ENCODE measurements around the gene UBR4. TPM values are rescaled to one million over a fixed set of nuclear protein-coding genes. Genes with fewer than 3 reads are reported as not detected.

UBR4 gene
- polyA plus RNA-seq, 1 donor from 2014 or later = 49.7 TPM

- H3K4me2 ChIP-seq (ENCODE audit: low read length) = no peak overlapping the region
- H3K36me3 ChIP-seq (ENCODE audit: insufficient read depth, low read length) = no peaks in the 10 kb centered on the region
- H3K9me2 ChIP-seq (ENCODE audit: insufficient read depth, low read length) = no peaks in the 10 kb centered on the region
- H3K27me3 ChIP-seq (ENCODE audit: insufficient read depth, low read depth, low read length) = no peaks in the 10 kb centered on the region
- TF ChIP-seq TAF1 (IDR thresholded peaks at IDR 0.05; ENCODE audit: low read depth) (no peak), MXI1 (conservative IDR thresholded peaks at IDR 0.05; ENCODE audit: poor library complexity, severe bottlenecking) (no peak), EZH2 (IDR thresholded peaks at IDR 0.05; ENCODE audit: borderline replicate concordance, insufficient read depth, low read length, poor library complexity, severe bottlenecking) (no peak), RAD21 (conservative IDR thresholded peaks at IDR 0.05) (peak; percentile 76), SMC3 (conservative IDR thresholded peaks at IDR 0.05; ENCODE audit: poor library complexity) (peak; percentile 68), EP300 (conservative IDR thresholded peaks at IDR 0.05; ENCODE audit: poor library complexity, severe bottlenecking) (no peak), CTCF (IDR thresholded peaks at IDR 0.05; ENCODE audit: poor library complexity, severe bottlenecking) (peak; percentile 84), POLR2AphosphoS5 (IDR thresholded peaks at IDR 0.05) (no peak), REST (IDR thresholded peaks at IDR 0.05; ENCODE audit: borderline replicate concordance) (no peak)
- H3K9ac ChIP-seq (ENCODE audit: low read length) = no peak overlapping the region
- no peaks in the 10 kb centered on the region for H3F3A ChIP-seq (ENCODE audit: insufficient read depth, low read length, poor library complexity, severe bottlenecking)
- H3K27ac ChIP-seq (ENCODE audit: low read length) = no peak overlapping the region
- no peak overlapping the region for H2AFZ ChIP-seq (ENCODE audit: low read depth, low read length)
- no peaks in the 10 kb centered on the region for H3K9me3 ChIP-seq (ENCODE audit: low read length)
- no peak overlapping the region for H3K4me3 ChIP-seq (ENCODE audit: low read length)
- no peaks in the 10 kb centered on the region for H4K20me1 ChIP-seq (ENCODE audit: insufficient read depth)
- H3K79me2 ChIP-seq (replicated peaks; ENCODE audit: insufficient read depth, low read length) = no peaks in the 10 kb centered on the region
Observed at GRCh38 chr1:19240673-19241538, 30.8 kb upstream of the UBR4 start.

- Histone ChIP-seq H3K4me2 (ENCODE audit: low read length) (no peak overlapping the region), H3F3A (ENCODE audit: insufficient read depth, low read length, poor library complexity, severe bottlenecking) (no peaks in the 10 kb centered on the region), H2AFZ (ENCODE audit: low read depth, low read length) (no peak overlapping the region), H3K4me3 (ENCODE audit: low read length) (no peak overlapping the region), H3K36me3 (ENCODE audit: insufficient read depth, low read length) (no peaks in the 10 kb centered on the region), H3K27ac (ENCODE audit: low read length) (no peak overlapping the region), H3K27me3 (ENCODE audit: insufficient read depth, low read depth, low read length) (no peaks in the 10 kb centered on the region), H3K9me3 (ENCODE audit: low read length) (no peaks in the 10 kb centered on the region), H4K20me1 (ENCODE audit: insufficient read depth) (no peaks in the 10 kb centered on the region), H3K9me2 (ENCODE audit: insufficient read depth, low read length) (no peaks in the 10 kb centered on the region), H3K79me2 (replicated peaks; ENCODE audit: insufficient read depth, low read length) (no peaks in the 10 kb centered on the region), H3K9ac (ENCODE audit: low read length) (no peak overlapping the region)
- TF ChIP-seq SMC3 (conservative IDR thresholded peaks at IDR 0.05; ENCODE audit: poor library complexity) (no peak), MXI1 (conservative IDR thresholded peaks at IDR 0.05; ENCODE audit: poor library complexity, severe bottlenecking) (no peak), POLR2AphosphoS5 (IDR thresholded peaks at IDR 0.05) (no peak)
Observed at GRCh38 chr1:19239876-19240275, 29.8 kb upstream of the UBR4 start.
